Activated CD8-positive, alpha-beta memory T cell treated with anti-CD3 and anti-CD28 coated beads, Interleukin-2, amount 50 U/mL, for 48 hours (primary cell): ENCODE measurements around the gene POU2AF3.

Experiments
- DNase-seq: peaks from one replicate; pipeline ENCODE4 v3.0.0-alpha.2; 2020

POU2AF3 gene

GRCh38 chr11:111353776-111354600, 55.6 kb downstream of the POU2AF3 start:
- DNase-seq: no peak

DNA sequence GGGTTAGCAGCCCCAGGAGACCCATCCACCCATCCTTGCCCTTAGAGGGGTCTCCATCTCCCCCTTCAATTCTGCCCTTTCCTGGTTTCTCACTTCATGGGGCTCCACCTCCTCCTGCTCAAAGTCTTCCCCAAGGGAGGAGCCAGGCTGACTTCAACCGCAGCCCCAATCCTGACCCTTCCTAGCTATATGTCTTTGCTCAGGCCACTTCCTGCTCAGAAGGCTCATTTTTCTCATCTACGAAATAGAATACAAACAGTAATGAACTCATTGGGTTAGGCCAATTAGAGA, 56.2 kb downstream of the POU2AF3 start:
- no peak for DNase-seq

GRCh38 chr11:111355101-111355500, 56.8 kb downstream of the POU2AF3 start:
- DNase-seq: no peak

GRCh38 chr11:111355956-111356659, 57.8 kb downstream of the POU2AF3 start:
- DNase-seq: no peak

DNA sequence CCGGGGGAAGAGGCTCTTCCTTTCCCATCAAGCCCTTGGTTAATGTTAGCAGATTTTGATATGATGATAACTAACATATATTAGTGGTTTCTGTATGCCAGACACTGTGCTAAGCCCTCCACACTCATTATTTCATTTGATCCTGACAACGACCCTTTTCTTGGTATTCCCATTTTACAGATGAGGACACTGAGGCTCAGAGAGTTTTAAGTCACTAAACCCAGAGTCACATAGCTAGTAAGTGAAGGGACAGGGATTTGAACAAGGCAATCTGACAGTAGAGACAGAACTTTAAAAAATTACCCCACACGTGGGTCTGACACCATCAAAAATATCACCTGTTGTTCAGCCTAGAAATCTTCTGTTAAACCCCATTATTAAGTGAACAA, 58.3 kb downstream of the POU2AF3 start:
- DNase-seq: no peak

GRCh38 chr11:111357150-111358037, 59.0 kb downstream of the POU2AF3 start:
- DNase-seq: no peak
